NCI-H345 (cell line): ENCODE data around the gene RPS15.

Experiments used
- DNase-seq: peaks from one replicate; lab custom pipeline; 2025; lab: John Stamatoyannopoulos, UW

Gene RPS15

GRCh38 chr19:1420590-1420989 is 17.6 kb upstream of the RPS15 start:
- DNase-seq: no peak

- DNase-seq: no peak
These were observed 16.8 kb upstream of the RPS15 start for GRCh38 chr19:1421218-1421957.

GRCh38 chr19:1421958-1422305 is 16.3 kb upstream of the RPS15 start:
- DNase-seq: no peak

- no peak for DNase-seq
These were observed 15.8 kb upstream of the RPS15 start for GRCh38 chr19:1422360-1422759.

- no peak for DNase-seq
These were observed 15.3 kb upstream of the RPS15 start for GRCh38 chr19:1422943-1423342.

GRCh38 chr19:1423436-1424191 is 14.6 kb upstream of the RPS15 start:
- no peak for DNase-seq

- no peak for DNase-seq
These were observed 13.8 kb upstream of the RPS15 start for GRCh38 chr19:1424192-1424955.

- DNase-seq: no peak
These were observed 12.9 kb upstream of the RPS15 start for GRCh38 chr19:1425102-1425837.

- DNase-seq: no peak
These were observed 12.3 kb upstream of the RPS15 start for GRCh38 chr19:1425902-1426301.

- DNase-seq: no peak
These were observed 11.5 kb upstream of the RPS15 start for GRCh38 chr19:1426736-1427135.

GRCh38 chr19:1427221-1427920 is 10.8 kb upstream of the RPS15 start:
- DNase-seq: no peak

GRCh38 chr19:1428738-1429391 is 9.3 kb upstream of the RPS15 start:
- no peak for DNase-seq

GRCh38 chr19:1429750-1430149 is 8.4 kb upstream of the RPS15 start:
- DNase-seq: no peak

- no peak for DNase-seq
These were observed 8.0 kb upstream of the RPS15 start for GRCh38 chr19:1430246-1430645.

GRCh38 chr19:1431759-1432506 is 6.3 kb upstream of the RPS15 start:
- DNase-seq: no peak

GRCh38 chr19:1432507-1432887 is 5.7 kb upstream of the RPS15 start:
- no peak for DNase-seq

GRCh38 chr19:1433119-1434039 is 4.8 kb upstream of the RPS15 start:
- no peak for DNase-seq

GRCh38 chr19:1434040-1434366 is 4.2 kb upstream of the RPS15 start:
- DNase-seq: no peak

GRCh38 chr19:1434577-1435060 is 3.6 kb upstream of the RPS15 start:
- DNase-seq: no peak
